ENCODE results near the gene MERTK. TPM values are rescaled to one million over a fixed set of nuclear protein-coding genes. Genes with fewer than 3 reads are reported as not detected.

MERTK gene
- total and polyA plus RNA-seq, 10 of the 15 experiments (the other 5 are each of a cell fraction or from before 2014, with no cell fraction given): 0.13 to 30.6 (median 0.50) TPM

DNA sequence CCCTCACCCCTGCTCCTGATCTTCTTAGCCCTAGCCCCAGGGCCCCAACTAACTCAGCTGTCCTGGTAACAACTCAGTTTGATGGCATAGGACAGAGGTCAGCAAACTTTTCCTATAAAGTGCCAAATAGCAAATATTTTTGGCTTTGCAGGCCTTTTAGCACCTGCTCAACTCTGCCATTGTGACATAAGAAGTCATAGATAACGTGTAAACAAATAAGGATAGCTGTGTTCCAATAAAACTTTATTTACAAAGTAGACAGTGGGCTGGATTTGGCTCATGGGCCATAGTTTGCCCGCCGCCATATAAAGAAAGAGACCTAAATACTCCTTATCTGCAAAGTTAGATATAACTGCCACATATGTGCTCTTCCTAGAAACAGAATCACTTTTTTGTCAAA is 129.4 kb downstream of the MERTK start (continued):
- no peak for TF ChIP-seq NFIC (IDR thresholded peaks at IDR 0.05; ENCODE audit: low read depth, low read length)
- TF ChIP-seq KAT2A (conservative IDR thresholded peaks at IDR 0.05; ENCODE audit: control insufficient read depth, low read depth, low read length): no peak
- no peak for TF ChIP-seq YBX1 (IDR thresholded peaks at IDR 0.05)
- TF ChIP-seq NR2C1 (IDR thresholded peaks at IDR 0.05): no peak

DNA sequence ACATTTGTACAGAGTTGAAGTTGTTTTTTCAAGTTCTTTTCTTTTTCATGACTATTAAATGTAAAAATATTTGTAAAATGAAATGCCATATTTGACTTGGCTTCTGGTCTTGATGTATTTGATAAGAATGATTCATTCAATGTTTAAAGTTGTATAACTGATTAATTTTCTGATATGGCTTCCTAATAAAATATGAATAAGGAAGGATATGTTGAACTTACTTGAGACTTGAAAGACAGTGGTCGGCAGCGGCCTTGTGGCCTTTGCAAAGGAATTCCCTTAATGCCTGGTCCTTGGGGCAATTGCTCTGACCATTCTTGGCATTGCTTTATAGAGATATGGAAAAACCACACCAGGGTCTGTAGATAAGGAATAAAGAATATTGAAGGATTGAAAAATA is 130.8 kb downstream of the MERTK start:
- DNase-seq (ENCODE audit: low read depth, low spot score) (no peak), ATAC-seq (no peak), FAIRE-seq (no peak)
- TF ChIP-seq HDAC6 (IDR thresholded peaks at IDR 0.05; ENCODE audit: unreplicated experiment): no peak
- TF ChIP-seq ZNF274 (IDR thresholded peaks at IDR 0.05; ENCODE audit: insufficient read depth, insufficient read length): no peak
- 25% methylated on average over 2 of the region's 2 CpGs for WGBS (ENCODE audit: insufficient coverage, insufficient replicate concordance, low lambda C conversion rate, missing lambda C conversion rate)
- ChIA-PET RAD21 (ENCODE audit: unreplicated experiment) (interaction anchor here (0.9 kb wide), 1 partner anchor 129 kb away, joined by 4 read pairs; no protein-coding TSS in a partner anchor), POLR2A (interaction anchor here (0.6 kb wide), 1 partner anchor 50 kb away, joined by 3 read pairs; no protein-coding TSS in a partner anchor), CTCF (no interaction called here), SMC1A (ENCODE audit: uncharacterized antibody, unreplicated experiment) (interaction anchor here (0.9 to 3.2 kb wide), 3 partner anchors 12 to 129 kb away, joined by 3 to 9 read pairs (median 6); no protein-coding TSS in a partner anchor)
- no peak overlapping the region for H3K27ac ChIP-seq (ENCODE audit: control insufficient read depth, insufficient read depth)
- in situ Hi-C loops (cut with MboI): no loop called here
- intact Hi-C loops (cut with micrococcal nuclease; ENCODE audit: unreplicated experiment): no loop called here
- H3K4me3 ChIP-seq: no peak overlapping the region
- H3K4me1 ChIP-seq (ENCODE audit: control insufficient read depth, insufficient read depth, low read length): no peaks in the 10 kb centered on the region
- no peaks in the 10 kb centered on the region for H3K36me3 ChIP-seq (ENCODE audit: control insufficient read depth in 2 of 2, insufficient read depth in 2 of 2, low read length in 1 of 2)
- H4K20me1 ChIP-seq (ENCODE audit: control insufficient read depth, insufficient read depth): no peaks in the 10 kb centered on the region
- H3K27me3 ChIP-seq (replicated peaks in 1 of 2; ENCODE audit: control insufficient read depth in 2 of 2, insufficient read depth in 2 of 2, low read length in 1 of 2): no peaks in the 10 kb centered on the region
- no TSS peak for BruUV-seq (replicated peaks)
- no peak overlapping the region for H3K9ac ChIP-seq (ENCODE audit: control insufficient read depth, insufficient read depth, low read length)
- no peaks in the 10 kb centered on the region; the same call in 1 of the 3 replicates for H3K9me3 ChIP-seq (replicated peaks; ENCODE audit: control insufficient read depth, insufficient read depth, low read length)
- no peaks in the 10 kb centered on the region for H3K79me2 ChIP-seq (ENCODE audit: control insufficient read depth, insufficient read depth, low read length)
- no peak overlapping the region for H3K4me2 ChIP-seq (ENCODE audit: control insufficient read depth, insufficient read depth)
- no peak overlapping the region for H2AFZ ChIP-seq (ENCODE audit: control insufficient read depth, low read depth, low read length)

Measured in GM12878 (cell line).